ACHN (cell line): ENCODE data around the gene METTL16.
"Not testable (repeated sequence)": the region's sequence is repeated elsewhere in the genome, so short reads cannot be mapped to it uniquely, and the experiment has no call there.

Experiments
- DNase-seq: peaks from one replicate; pipeline ENCODE4 v3.0.0-alpha.2; 2015
- in situ Hi-C: cut with HindIII; loops from 2 replicates; pipeline ENCODE4 v1.10.0; 2017; ENCODE audit warnings: low sequenced_read_pairs, low pct_ligation_motif_present, low pct_unique_long_range_greater_than_20kb

Gene METTL16

GRCh38 chr17:2459917-2460271, 51.8 kb downstream of the METTL16 start:
- no peak for DNase-seq
- in situ Hi-C loops: no loop called here

GRCh38 chr17:2457913-2458312, 53.8 kb downstream of the METTL16 start:
- in situ Hi-C loops: no loop called here
- no peak for DNase-seq

GRCh38 chr17:2456475-2456874, 55.2 kb downstream of the METTL16 start:
- in situ Hi-C loops: no loop called here
- no peak for DNase-seq

- DNase-seq: no peak
- in situ Hi-C loops: no loop called here
Measured at GRCh38 chr17:2455956-2456355, 55.7 kb downstream of the METTL16 start.

GRCh38 chr17:2453866-2454265, 57.8 kb downstream of the METTL16 start:
- in situ Hi-C loops: no loop called here
- DNase-seq: no peak

GRCh38 chr17:2453325-2453724, 58.4 kb downstream of the METTL16 start:
- in situ Hi-C loops: no loop called here
- no peak for DNase-seq

GRCh38 chr17:2452216-2452750, 59.4 kb downstream of the METTL16 start:
- no peak for DNase-seq
- in situ Hi-C loops: no loop called here

GRCh38 chr17:2450016-2450650, 61.6 kb downstream of the METTL16 start:
- DNase-seq: no peak
- in situ Hi-C loops: no loop called here

- in situ Hi-C loops: no loop called here
- DNase-seq: no peak
Measured at GRCh38 chr17:2449486-2449885, 62.2 kb downstream of the METTL16 start.

- in situ Hi-C loops, DNase-seq: not testable (repeated sequence)
Measured at GRCh38 chr17:2447479-2447878, 64.2 kb downstream of the METTL16 start.

GRCh38 chr17:2445638-2446037, 66.0 kb downstream of the METTL16 start:
- in situ Hi-C loops: no loop called here
- DNase-seq: no peak

GRCh38 chr17:2444382-2444781, 67.3 kb downstream of the METTL16 start:
- in situ Hi-C loops: no loop called here
- no peak for DNase-seq

GRCh38 chr17:2442166-2442565, 69.5 kb downstream of the METTL16 start:
- in situ Hi-C loops: no loop called here
- no peak for DNase-seq

GRCh38 chr17:2440930-2441329, 70.8 kb downstream of the METTL16 start:
- DNase-seq: no peak
- in situ Hi-C loops: no loop called here

- in situ Hi-C loops, DNase-seq: not testable (repeated sequence)
Measured at GRCh38 chr17:2439997-2440396, 71.7 kb downstream of the METTL16 start.

- DNase-seq: no peak
- in situ Hi-C loops: no loop called here
Measured at GRCh38 chr17:2438823-2439222, 72.9 kb downstream of the METTL16 start.

GRCh38 chr17:2436316-2436905, 75.3 kb downstream of the METTL16 start:
- in situ Hi-C loops: no loop called here
- DNase-seq: no peak

GRCh38 chr17:2435862-2436261, 75.8 kb downstream of the METTL16 start:
- in situ Hi-C loops: no loop called here
- DNase-seq: no peak

- in situ Hi-C loops: no loop called here
- DNase-seq: no peak
Measured at GRCh38 chr17:2435181-2435741, 76.4 kb downstream of the METTL16 start.

- no peak for DNase-seq
- in situ Hi-C loops: no loop called here
Measured at GRCh38 chr17:2433696-2434095, 78.0 kb downstream of the METTL16 start.
